GM23338 (cell line): ENCODE measurements around the gene DNAAF3.
"Not testable (repeated sequence)": the region's sequence is repeated elsewhere in the genome, so short reads cannot be mapped to it uniquely, and the experiment has no call there.

Source experiments
- CTCF ChIP-seq, 2 experiments: fragments of 200-600 bp in 1 of 2; sonication (generic) in 1 of 2; conservative IDR thresholded peaks; 2 replicates each; pipeline versions ENCODE4 v1.5.1 to v1.6.1; 2016 to 2017; ENCODE audit warnings: antibody characterized with exemption in 2 of 2, low read depth in 2 of 2, mild to moderate bottlenecking in 2 of 2, moderate library complexity in 1 of 2
- EZH2 ChIP-seq: fragments of 200-600 bp; sonication (generic); IDR thresholded peaks from one replicate; pipeline ENCODE4 v1.8.0; 2017; ENCODE audit warnings: antibody characterized with exemption, mild to moderate bottlenecking, low read depth; ENCODE audit not compliant: unreplicated experiment
- POLR2AphosphoS5 ChIP-seq: IDR thresholded peaks from 2 replicates; pipeline ENCODE4 v1.6.1; 2016; ENCODE audit warnings: antibody characterized with exemption, low read depth
- REST ChIP-seq: IDR thresholded peaks from one replicate; pipeline ENCODE4 v1.6.1; 2018; ENCODE audit warnings: antibody characterized with exemption; ENCODE audit not compliant: unreplicated experiment

- TF ChIP-seq CTCF (conservative IDR thresholded peaks at IDR 0.05; ENCODE audit: low read depth in 2 of 2); EZH2; REST; POLR2AphosphoS5: not testable (repeated sequence)
These were observed 10.6 kb downstream of the DNAAF3 start for GRCh38 chr19:55155784-55156183.
